T47D (cell line): Measurements from ENCODE around the gene TFPI2.
A peak's percentile ranks its signal among the peaks of the same experiment; 100 is the strongest.

Experiments used
- DNase-seq, 2 experiments: peaks; one replicate each; pipeline versions ENCODE4 v3.0.0 to v3.0.0-alpha.2; 2011 to 2012; ENCODE audit warnings: low read depth in 1 of 2, low spot score in 1 of 2
- JUND ChIP-seq: IDR thresholded peaks from 2 replicates; pipeline ENCODE4 v1.6.1; 2012; ENCODE audit warnings: low read depth
- in situ Hi-C: cut with HindIII; loops from 2 replicates; pipeline ENCODE4 v1.10.0; 2016; ENCODE audit warnings: low sequenced_read_pairs, low pct_unique_long_range_greater_than_20kb

The TFPI2 gene

DNA sequence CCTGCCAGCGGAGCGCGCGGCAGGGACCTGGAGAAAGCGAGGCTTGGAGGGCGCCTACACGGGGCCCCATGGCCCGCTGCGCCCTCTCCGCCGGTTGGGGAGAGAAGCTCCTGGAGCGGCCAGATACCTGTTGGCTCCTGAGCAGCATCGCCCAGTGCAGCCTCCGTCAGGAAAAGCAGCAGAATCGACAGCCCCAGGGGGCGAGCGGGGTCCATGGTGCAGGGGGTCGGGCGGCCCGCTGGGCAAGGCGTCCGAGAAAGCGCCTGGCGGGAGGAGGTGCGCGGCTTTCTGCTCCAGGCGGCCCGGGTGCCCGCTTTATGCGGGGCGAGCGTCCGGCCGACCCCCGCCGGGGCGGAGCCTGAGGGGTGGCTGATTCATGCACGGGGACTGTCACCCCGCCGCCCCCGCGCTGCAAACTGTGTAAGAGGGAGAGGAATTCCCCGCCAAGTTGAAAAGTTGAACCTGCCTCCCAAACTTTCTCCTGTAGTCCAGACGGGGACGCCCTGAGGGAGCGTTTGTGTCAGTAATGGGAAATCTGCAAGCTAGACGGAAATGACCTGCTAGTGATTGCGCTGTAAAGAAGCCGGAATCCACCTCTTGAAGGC is at the start of gene TFPI2:
Gene TFPI2 (minus strand): TSS at position 290 of the 605 bp plus-strand sequence. CDS start 75 bp downstream, at position 215.
- in situ Hi-C loops, result no loop called here
- no peak for TF ChIP-seq JUND
- no peak for DNase-seq

- in situ Hi-C loops, result no loop called here
- no peak for TF ChIP-seq JUND
- DNase-seq, result no peak
Measured at GRCh38 chr7:93938293-93938692, 47.7 kb upstream of the TFPI2 start.

DNA sequence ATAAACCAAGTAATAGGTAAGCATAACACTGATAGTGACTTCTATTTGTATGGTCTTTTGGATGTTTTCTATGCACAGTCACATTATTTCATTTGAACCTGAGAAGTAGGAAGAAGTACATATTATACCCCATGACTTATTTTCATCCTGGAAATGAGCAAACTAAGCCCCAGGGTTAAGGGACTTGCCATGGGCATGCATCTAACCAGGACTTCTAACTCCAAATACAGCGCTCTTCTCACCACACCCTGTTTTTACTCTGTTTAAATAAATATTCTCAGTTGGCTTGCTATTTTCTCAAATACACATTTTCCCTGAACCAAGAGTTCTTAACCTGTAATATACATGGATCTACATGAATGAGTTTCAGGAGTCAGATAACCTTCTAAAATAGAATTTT is 47.3 kb upstream of the TFPI2 start:
- DNase-seq, result no peak
- no peak for TF ChIP-seq JUND
- in situ Hi-C loops, result no loop called here

GRCh38 chr7:93935102-93935501 is 44.5 kb upstream of the TFPI2 start:
- no peak for TF ChIP-seq JUND
- in situ Hi-C loops, result no loop called here

GRCh38 chr7:93933156-93933555 is 42.6 kb upstream of the TFPI2 start:
- no peak for DNase-seq
- in situ Hi-C loops, result no loop called here
- no peak for TF ChIP-seq JUND

More at GRCh38 chr7:93935102-93935501, 44.5 kb upstream of the TFPI2 start:
- DNase-seq, result no peak

GRCh38 chr7:93931655-93932054 is 41.1 kb upstream of the TFPI2 start:
- in situ Hi-C loops, result no loop called here
- TF ChIP-seq JUND, result no peak
- DNase-seq, result no peak

DNA sequence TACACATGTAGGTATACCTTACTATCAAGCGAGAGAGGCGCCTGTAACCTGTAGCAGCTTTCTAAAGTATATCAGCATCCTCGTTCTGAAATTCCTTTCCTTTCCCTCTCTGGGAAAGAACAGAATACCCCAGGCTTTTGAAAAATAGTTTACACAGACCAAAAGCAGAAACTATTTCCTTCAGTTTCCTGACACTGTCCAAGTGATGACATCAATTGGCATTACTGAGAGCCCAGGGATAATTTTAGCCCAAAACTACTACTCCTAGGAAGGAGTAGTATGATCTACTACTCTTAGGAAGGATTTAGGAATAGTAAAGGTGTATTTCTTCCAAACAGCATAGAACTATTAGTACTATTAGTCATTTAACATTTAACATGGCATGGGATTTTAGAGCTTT is 37.0 kb upstream of the TFPI2 start:
- in situ Hi-C loops, result no loop called here
- no peak for TF ChIP-seq JUND
- DNase-seq, result no peak

DNA sequence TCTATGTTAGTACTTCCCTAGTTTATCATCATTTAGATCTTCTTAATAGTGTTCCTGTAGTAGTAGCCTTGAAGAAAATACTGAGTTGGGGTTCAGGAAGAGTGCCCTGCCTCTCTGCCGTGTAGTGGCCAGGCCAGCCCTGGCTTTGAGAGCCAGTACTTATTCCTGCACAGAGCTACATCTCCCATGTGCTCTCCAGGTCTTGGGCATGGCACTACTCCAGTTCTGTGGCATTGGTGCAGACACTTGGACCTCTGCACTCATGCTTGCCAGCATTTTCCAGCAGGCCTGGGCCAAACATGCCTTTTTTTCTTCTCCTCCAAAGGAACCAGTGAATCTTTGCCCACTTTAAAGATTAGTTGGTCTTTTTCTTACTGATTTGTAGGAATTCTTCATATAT is 36.2 kb upstream of the TFPI2 start:
- no peak for TF ChIP-seq JUND
- DNase-seq, result peak in 1 of 2 experiments; percentile 41
- in situ Hi-C loops, result no loop called here

DNA sequence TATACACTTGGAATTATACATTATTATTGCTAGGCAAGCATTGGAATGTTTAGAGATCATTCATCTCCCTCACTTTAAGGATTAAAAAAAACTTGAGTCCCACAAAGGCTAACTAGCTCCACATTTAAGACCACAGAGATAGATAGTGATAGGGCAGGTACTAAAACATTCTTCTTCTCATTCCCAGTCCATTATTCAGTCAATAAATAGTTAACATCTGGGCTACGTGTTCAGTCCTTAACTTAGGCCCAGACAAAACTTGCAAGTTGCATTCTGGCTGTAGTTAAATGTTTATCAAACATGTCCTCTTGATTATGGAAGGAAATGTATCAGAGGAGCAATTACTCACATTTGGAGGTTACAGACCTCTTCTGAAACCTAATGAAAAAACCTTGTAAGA is 33.4 kb upstream of the TFPI2 start:
- in situ Hi-C loops, result no loop called here
- no peak for TF ChIP-seq JUND
- DNase-seq, result peak in 1 of 2 experiments; percentile 28

DNA sequence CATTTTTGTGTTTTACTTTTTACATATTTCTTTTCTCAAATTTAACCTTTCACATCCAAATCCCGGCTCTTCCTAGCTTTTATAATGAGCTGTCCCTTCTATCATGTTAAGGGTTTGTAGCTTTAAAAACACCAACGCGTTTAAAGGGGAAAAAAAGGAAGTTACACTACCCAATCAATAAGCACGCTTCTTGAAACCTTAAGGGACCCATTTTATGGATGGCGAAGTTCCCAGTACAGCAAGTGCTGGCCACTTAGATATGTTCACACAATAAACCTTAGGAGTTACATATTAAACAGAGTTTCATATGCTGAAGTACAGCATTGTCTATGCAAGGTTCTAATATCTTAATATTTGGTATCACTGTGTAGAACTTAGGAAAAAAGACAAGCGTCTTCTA is 32.7 kb upstream of the TFPI2 start:
- in situ Hi-C loops, result no loop called here
- DNase-seq, result peak in 1 of 2 experiments; percentile 35
- no peak for TF ChIP-seq JUND

DNA sequence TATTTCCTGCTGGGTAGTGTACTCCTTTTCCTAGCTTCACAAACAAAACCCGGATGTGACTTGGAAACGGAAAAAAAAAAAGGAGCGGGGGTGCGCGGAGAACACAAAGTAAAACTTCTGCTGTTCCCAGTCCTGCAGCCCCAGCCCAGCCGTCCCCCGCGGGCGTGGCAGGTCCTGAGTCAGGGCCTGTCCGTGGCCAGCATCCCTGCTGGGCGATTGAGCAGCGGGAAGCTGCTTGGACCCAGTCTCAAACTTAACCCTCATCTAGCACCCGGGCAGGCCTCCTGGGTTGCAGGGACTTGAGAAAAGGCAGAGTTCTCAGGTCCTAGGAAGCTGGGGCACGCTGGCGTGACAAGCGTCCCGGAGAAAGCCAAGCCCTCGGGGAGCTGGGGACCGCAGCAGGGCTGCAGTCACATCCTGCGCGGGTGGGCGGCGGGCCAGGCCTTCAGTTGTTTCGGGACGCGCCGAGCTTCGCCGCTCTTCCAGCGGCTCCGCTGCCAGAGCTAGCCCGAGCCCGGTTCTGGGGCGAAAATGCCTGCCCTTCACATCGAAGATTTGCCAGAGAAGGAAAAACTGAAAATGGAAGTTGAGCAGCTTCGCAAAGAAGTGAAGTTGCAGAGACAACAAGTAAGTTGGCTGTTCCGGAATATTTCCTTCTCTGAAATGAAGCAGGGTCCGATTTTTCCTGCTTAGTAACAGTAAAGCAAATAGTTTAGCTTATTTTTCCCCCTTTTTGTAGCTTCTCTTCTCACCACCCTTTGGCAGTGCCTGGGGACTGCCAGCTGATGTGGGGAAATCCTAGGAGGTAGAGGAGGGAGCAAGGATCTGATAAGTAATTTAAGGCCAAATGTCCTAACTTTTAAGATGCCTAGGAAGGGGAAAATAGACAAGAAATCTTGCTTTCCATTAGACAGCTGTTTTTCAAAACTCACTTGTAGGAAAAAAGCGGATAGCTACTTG is 31.3 kb upstream of the TFPI2 start, which contains the start of gene GNG11:
Gene GNG11 (plus strand): TSS at position 129 of the 960 bp plus-strand sequence. CDS start 403 bp downstream, at position 532.
- in situ Hi-C loops, result no loop called here
- peak in 1 of 2 experiments; percentile 86 for DNase-seq

GRCh38 chr7:93921186-93921585 is 30.6 kb upstream of the TFPI2 start:
- in situ Hi-C loops, result no loop called here
- TF ChIP-seq JUND, result no peak

More for the DNA sequence above, 31.3 kb upstream of the TFPI2 start, which contains the start of gene GNG11:
- TF ChIP-seq JUND, result no peak

More at GRCh38 chr7:93921186-93921585, 30.6 kb upstream of the TFPI2 start:
- no peak for DNase-seq
